ENCODE data around the gene DUSP10.
A peak's percentile ranks its signal among the peaks of the same experiment; 100 is the strongest.

The DUSP10 gene

DNA sequence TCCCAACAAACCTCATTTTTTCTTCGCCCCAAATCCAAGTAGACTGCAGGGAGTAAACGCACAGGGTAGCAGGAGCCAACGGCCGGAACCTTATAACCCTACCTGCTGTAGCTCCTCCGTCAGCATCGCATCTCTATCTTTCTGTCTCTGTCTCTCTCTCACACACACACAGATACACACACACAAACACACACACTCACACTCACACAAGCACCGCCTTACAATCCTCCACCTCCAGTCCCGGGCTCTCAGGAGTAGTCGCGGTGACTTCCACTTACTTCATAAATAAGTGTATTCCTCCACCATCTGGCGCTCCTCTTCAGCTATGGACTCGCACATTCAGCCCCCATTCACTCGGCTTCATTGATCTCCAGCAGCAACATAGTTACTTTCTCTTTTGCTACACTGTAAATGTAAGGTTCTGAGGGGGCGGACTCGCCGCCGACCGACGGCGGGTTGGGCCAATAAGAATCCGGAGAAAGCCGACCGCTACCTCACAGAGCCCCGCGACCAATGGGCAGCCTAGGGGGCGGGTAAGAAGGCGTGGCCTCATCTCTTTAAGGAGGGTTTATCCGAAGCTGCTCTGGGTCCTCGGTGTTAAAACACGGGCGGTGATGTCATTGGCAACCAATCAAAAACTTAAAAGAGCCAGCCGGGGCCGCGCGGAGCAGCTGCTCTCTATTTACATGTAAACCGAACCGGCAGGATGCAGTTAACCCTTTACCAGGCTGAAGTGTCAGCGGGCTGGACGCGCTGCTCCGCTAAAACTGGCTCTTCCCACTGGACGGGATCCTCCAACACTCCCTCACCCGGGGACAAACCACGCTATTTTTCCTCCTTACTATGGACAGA lies at the start of gene DUSP10:
DUSP10 (minus strand) TSS at position 387 of the 852 bp plus-strand sequence. CDS start 2,345 bp downstream, outside the sequence.
- H3K9ac ChIP-seq (ENCODE audit: low read depth, low read length) = peak within 1 kb of the TSS; percentile 87
- H3K36me3 ChIP-seq (ENCODE audit: insufficient read depth, low read length) = peaks cover 2% of the 10 kb centered on the region; the same call in 1 of the 2 replicates
- H3K9me3 ChIP-seq (ENCODE audit: control insufficient read depth, insufficient read depth, low read length) = no peaks in the 10 kb centered on the region
- no peaks in the 10 kb centered on the region; the same call in 1 of the 2 replicates for H3K4me1 ChIP-seq (ENCODE audit: insufficient read depth, low read length)

GRCh38 chr1:221788466-221788865 lies 46.6 kb upstream of the DUSP10 start:
- 0 out of 2 replicates have a peak, but pooled peaks cover 3% of the 10 kb centered on the region for H3K4me1 ChIP-seq (ENCODE audit: insufficient read depth, low read length)
- no peak overlapping the region for H3K9ac ChIP-seq (ENCODE audit: low read depth, low read length)
- H3K36me3 ChIP-seq (ENCODE audit: insufficient read depth, low read length) = no peaks in the 10 kb centered on the region
- H3K9me3 ChIP-seq (ENCODE audit: control insufficient read depth, insufficient read depth, low read length) = no peaks in the 10 kb centered on the region

GRCh38 chr1:221786647-221787046 lies 44.8 kb upstream of the DUSP10 start:
- Histone ChIP-seq H3K9me3 (ENCODE audit: control insufficient read depth, insufficient read depth, low read length) (no peaks in the 10 kb centered on the region), H3K4me1 (ENCODE audit: insufficient read depth, low read length) (peaks cover 6% of the 10 kb centered on the region; the same call in 1 of the 2 replicates), H3K36me3 (ENCODE audit: insufficient read depth, low read length) (no peaks in the 10 kb centered on the region), H3K9ac (ENCODE audit: low read depth, low read length) (no peak overlapping the region)

DNA sequence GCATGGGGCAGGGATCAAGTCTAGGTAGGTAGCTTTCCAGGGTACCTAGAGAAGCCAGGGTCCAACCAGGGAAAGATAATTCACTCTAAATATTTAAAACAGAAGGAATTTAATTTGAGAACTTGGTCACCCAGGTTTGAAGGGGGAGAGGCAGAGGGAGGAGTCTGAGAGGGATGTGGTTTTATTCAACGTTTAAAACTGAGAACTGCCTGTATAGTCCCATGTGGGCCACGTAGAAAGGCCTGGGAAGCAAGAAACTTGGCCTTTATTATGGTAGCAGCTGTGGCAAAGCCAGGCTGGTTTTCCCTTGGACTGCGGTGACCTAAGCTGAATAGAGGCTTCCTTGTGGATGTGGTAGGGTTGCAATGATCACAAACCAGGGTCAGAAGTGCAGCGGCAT lies 42.0 kb upstream of the DUSP10 start:
- Histone ChIP-seq H3K4me1 (ENCODE audit: insufficient read depth, low read length) (peaks cover 6% of the 10 kb centered on the region; the same call in 1 of the 2 replicates), H3K36me3 (ENCODE audit: insufficient read depth, low read length) (no peaks in the 10 kb centered on the region), H3K9ac (ENCODE audit: low read depth, low read length) (no peak overlapping the region), H3K9me3 (ENCODE audit: control insufficient read depth, insufficient read depth, low read length) (no peaks in the 10 kb centered on the region)

- no peak overlapping the region for H3K9ac ChIP-seq (ENCODE audit: low read depth, low read length)
- H3K36me3 ChIP-seq (ENCODE audit: insufficient read depth, low read length) = no peaks in the 10 kb centered on the region
- H3K4me1 ChIP-seq (ENCODE audit: insufficient read depth, low read length) = peaks cover 6% of the 10 kb centered on the region; the same call in 1 of the 2 replicates
- H3K9me3 ChIP-seq (ENCODE audit: control insufficient read depth, insufficient read depth, low read length) = no peaks in the 10 kb centered on the region
Observed at GRCh38 chr1:221783437-221783836, 41.5 kb upstream of the DUSP10 start.

DNA sequence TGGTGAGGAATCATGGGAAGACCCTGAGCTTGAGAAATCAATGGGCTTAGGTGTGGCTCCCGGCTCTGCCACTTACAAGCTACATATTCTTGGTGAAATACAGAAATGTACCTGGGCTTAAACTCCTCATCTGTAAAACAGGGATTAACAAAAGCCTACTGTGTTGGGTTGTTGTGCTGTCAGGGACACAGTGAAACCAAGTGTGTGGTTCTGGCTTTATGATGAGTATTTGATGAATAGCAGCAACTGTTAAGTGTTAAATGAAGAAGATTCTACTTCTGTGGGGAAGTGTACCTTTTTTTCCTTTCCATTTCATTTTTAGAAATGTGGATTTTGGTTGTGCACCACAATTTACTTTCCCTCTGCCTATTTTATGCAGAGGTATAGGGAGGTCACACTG lies 41.1 kb upstream of the DUSP10 start:
- H3K4me1 ChIP-seq (ENCODE audit: insufficient read depth, low read length) = peaks cover 6% of the 10 kb centered on the region; the same call in 1 of the 2 replicates
- no peaks in the 10 kb centered on the region for H3K9me3 ChIP-seq (ENCODE audit: control insufficient read depth, insufficient read depth, low read length)
- H3K36me3 ChIP-seq (ENCODE audit: insufficient read depth, low read length) = no peaks in the 10 kb centered on the region
- H3K9ac ChIP-seq (ENCODE audit: low read depth, low read length) = no peak overlapping the region

DNA sequence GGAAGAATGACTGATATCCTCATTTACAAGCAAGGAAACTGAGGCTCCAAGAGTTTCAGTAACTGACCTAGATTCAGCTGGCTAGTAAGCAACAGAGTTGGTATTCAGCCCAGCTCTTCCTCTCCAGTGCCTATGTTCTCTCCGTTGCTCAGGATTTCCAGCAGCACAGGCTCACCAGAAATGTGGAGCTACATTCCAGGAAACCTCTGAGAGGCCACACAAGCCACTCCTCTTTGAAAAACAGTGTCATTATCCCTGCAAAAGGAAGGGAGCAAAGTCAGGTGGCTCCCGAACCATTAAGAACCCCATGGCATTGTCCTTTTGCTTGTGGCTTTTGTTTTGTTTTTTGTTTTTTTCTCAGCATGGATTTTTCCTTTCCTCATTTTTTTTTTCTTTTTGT lies 40.6 kb upstream of the DUSP10 start:
- H3K4me1 ChIP-seq (ENCODE audit: insufficient read depth, low read length) = peaks cover 6% of the 10 kb centered on the region; the same call in 1 of the 2 replicates
- H3K9ac ChIP-seq (ENCODE audit: low read depth, low read length) = no peak overlapping the region
- no peaks in the 10 kb centered on the region for H3K9me3 ChIP-seq (ENCODE audit: control insufficient read depth, insufficient read depth, low read length)
- no peaks in the 10 kb centered on the region for H3K36me3 ChIP-seq (ENCODE audit: insufficient read depth, low read length)

- peaks cover 3% of the 10 kb centered on the region; the same call in 1 of the 2 replicates for H3K4me1 ChIP-seq (ENCODE audit: insufficient read depth, low read length)
- H3K36me3 ChIP-seq (ENCODE audit: insufficient read depth, low read length) = no peaks in the 10 kb centered on the region
- H3K9ac ChIP-seq (ENCODE audit: low read depth, low read length) = no peak overlapping the region
- no peaks in the 10 kb centered on the region for H3K9me3 ChIP-seq (ENCODE audit: control insufficient read depth, insufficient read depth, low read length)
Observed at GRCh38 chr1:221781102-221781755, 39.3 kb upstream of the DUSP10 start.

- Histone ChIP-seq H3K36me3 (ENCODE audit: insufficient read depth, low read length) (no peaks in the 10 kb centered on the region), H3K4me1 (ENCODE audit: insufficient read depth, low read length) (peaks cover 3% of the 10 kb centered on the region; the same call in 1 of the 2 replicates), H3K9me3 (ENCODE audit: control insufficient read depth, insufficient read depth, low read length) (no peaks in the 10 kb centered on the region), H3K9ac (ENCODE audit: low read depth, low read length) (no peak overlapping the region)
Observed at GRCh38 chr1:221780175-221780574, 38.3 kb upstream of the DUSP10 start.

DNA sequence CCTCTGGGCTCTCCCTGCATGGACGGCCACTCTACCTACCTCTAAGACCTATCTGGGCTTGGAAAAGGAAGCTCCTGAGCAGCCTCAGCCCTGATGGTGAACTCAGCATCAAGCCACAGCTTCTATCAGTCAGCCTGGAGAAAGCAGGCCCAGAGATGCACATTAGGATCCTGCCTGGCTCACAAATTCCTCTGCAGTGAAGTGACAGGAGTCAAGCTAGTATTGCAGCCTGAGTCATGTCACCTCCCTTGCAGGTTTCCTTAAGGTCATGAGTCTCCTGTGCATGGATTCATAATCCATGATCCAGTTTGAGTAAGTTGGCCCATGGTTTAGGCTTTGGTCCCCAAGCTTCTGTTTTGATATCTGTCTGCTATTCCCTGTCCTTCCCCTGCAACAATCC lies 37.9 kb upstream of the DUSP10 start:
- H3K4me1 ChIP-seq (ENCODE audit: insufficient read depth, low read length) = peaks cover 3% of the 10 kb centered on the region; the same call in 1 of the 2 replicates
- no peak overlapping the region for H3K9ac ChIP-seq (ENCODE audit: low read depth, low read length)
- no peaks in the 10 kb centered on the region for H3K36me3 ChIP-seq (ENCODE audit: insufficient read depth, low read length)
- no peaks in the 10 kb centered on the region for H3K9me3 ChIP-seq (ENCODE audit: control insufficient read depth, insufficient read depth, low read length)

- Histone ChIP-seq H3K4me1 (ENCODE audit: insufficient read depth, low read length) (peaks cover 3% of the 10 kb centered on the region; the same call in 1 of the 2 replicates), H3K9me3 (ENCODE audit: control insufficient read depth, insufficient read depth, low read length) (no peaks in the 10 kb centered on the region), H3K36me3 (ENCODE audit: insufficient read depth, low read length) (no peaks in the 10 kb centered on the region), H3K9ac (ENCODE audit: low read depth, low read length) (no peak overlapping the region)
Observed at GRCh38 chr1:221778535-221779142, 36.8 kb upstream of the DUSP10 start.

GRCh38 chr1:221778125-221778524 lies 36.2 kb upstream of the DUSP10 start:
- no peaks in the 10 kb centered on the region for H3K36me3 ChIP-seq (ENCODE audit: insufficient read depth, low read length)
- H3K9ac ChIP-seq (ENCODE audit: low read depth, low read length) = no peak overlapping the region
- H3K4me1 ChIP-seq (ENCODE audit: insufficient read depth, low read length) = peaks cover 3% of the 10 kb centered on the region; the same call in 1 of the 2 replicates
- H3K9me3 ChIP-seq (ENCODE audit: control insufficient read depth, insufficient read depth, low read length) = no peaks in the 10 kb centered on the region

DNA sequence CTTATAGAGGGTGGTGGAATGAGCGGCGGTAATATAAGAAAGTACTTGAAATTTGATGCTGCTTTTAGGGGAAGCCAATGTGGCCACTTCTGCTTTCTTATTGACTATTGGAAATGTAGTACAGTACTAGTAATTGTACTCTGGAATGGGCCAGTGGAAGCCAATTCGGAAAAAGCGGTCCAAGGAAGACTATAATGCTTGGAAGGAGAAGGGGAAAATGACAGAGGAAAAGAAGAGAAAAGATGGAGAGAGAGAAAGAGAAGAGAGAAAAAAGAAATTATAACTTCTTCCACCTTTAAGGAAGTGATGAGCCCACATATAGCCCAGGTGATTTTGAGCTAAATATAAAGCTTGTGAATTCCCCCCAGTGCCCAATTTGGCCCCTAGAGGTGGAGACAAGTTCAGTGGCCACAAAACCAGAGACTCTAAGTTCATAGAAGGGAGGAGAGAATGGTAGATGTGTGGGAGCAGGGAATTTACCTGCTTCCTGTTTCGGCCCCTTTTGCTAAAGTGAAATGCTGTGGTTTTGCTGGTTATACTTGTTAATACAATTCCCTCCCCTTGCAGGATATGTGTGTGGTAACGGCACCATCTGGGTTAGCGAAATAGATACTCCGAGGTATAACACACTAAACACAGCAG lies 35.7 kb upstream of the DUSP10 start:
- no peak overlapping the region for H3K9ac ChIP-seq (ENCODE audit: low read depth, low read length)
- no peaks in the 10 kb centered on the region for H3K36me3 ChIP-seq (ENCODE audit: insufficient read depth, low read length)
- peaks cover 3% of the 10 kb centered on the region; the same call in 1 of the 2 replicates for H3K4me1 ChIP-seq (ENCODE audit: insufficient read depth, low read length)
- H3K9me3 ChIP-seq (ENCODE audit: control insufficient read depth, insufficient read depth, low read length) = no peaks in the 10 kb centered on the region

Data from ES-I3 (cell line).